Measurements from ENCODE around the gene GJC2. TPM values are rescaled to one million over a fixed set of nuclear protein-coding genes. Genes with fewer than 3 reads are reported as not detected.

Gene GJC2
- total RNA-seq, 1 experiment from 2014 or later = 0.72 TPM

DNA sequence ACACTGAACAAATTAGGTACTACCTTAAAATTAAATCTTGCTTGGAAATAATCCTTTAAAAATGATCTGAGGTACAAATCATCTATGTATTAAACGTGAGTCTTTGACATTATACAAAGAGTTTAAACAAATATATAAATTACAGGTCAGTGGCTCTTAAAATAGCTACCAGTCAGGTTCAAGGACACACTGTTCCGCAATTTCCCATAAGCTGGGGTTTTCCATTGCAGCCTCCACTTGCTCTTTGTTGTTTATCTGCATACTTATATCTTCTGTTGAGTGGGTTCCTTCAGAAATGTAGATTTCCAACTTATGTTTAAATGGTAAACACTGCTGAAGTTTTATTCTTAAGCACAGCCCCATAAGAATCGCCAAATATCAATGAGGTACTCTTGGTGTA lies 34.9 kb upstream of the GJC2 start:
- POLR2A ChIA-PET = no interaction called here
- H3K27me3 Mint-ChIP-seq (ENCODE audit: low read depth) = peaks cover 30% of the 10 kb centered on the region
- CTCF ChIA-PET = interaction anchor here (0.6 kb wide), 1 partner anchor 16 kb away, joined by 4 read pairs; no protein-coding TSS in a partner anchor
- H3K4me1 Mint-ChIP-seq = no peaks in the 10 kb centered on the region
- H3K27ac Mint-ChIP-seq = no peak overlapping the region
- TF ChIP-seq, protein P1, sequence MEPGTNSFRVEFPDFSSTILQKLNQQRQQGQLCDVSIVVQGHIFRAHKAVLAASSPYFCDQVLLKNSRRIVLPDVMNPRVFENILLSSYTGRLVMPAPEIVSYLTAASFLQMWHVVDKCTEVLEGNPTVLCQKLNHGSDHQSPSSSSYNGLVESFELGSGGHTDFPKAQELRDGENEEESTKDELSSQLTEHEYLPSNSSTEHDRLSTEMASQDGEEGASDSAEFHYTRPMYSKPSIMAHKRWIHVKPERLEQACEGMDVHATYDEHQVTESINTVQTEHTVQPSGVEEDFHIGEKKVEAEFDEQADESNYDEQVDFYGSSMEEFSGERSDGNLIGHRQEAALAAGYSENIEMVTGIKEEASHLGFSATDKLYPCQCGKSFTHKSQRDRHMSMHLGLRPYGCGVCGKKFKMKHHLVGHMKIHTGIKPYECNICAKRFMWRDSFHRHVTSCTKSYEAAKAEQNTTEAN (CRISPR knock-in tag; IDR thresholded peaks at IDR 0.05) = no peak
- TF ChIP-seq ATF2 (CRISPR knock-in tag; IDR thresholded peaks at IDR 0.05; ENCODE audit: borderline replicate concordance, low read depth) (no peak), E2F1 (CRISPR knock-in tag; IDR thresholded peaks at IDR 0.05) (no peak), ZNF219 (CRISPR knock-in tag; IDR thresholded peaks at IDR 0.05; ENCODE audit: borderline replicate concordance) (no peak), TEAD4 (CRISPR knock-in tag; IDR thresholded peaks at IDR 0.05) (no peak), NR3C1 (CRISPR knock-in tag; conservative IDR thresholded peaks at IDR 0.05; ENCODE audit: low read depth) (no peak), MYBL2 (CRISPR knock-in tag; IDR thresholded peaks at IDR 0.05) (no peak), SMAD3 (CRISPR knock-in tag; IDR thresholded peaks at IDR 0.05; ENCODE audit: borderline replicate concordance) (no peak), PRDM15 (CRISPR knock-in tag; IDR thresholded peaks at IDR 0.05) (no peak), MXD4 (CRISPR knock-in tag; IDR thresholded peaks at IDR 0.05; ENCODE audit: borderline replicate concordance) (no peak)
- TF ChIP-seq, protein P2, sequence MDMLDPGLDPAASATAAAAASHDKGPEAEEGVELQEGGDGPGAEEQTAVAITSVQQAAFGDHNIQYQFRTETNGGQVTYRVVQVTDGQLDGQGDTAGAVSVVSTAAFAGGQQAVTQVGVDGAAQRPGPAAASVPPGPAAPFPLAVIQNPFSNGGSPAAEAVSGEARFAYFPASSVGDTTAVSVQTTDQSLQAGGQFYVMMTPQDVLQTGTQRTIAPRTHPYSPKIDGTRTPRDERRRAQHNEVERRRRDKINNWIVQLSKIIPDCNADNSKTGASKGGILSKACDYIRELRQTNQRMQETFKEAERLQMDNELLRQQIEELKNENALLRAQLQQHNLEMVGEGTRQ (CRISPR knock-in tag; IDR thresholded peaks at IDR 0.05) = no peak
- TF ChIP-seq, protein P3, sequence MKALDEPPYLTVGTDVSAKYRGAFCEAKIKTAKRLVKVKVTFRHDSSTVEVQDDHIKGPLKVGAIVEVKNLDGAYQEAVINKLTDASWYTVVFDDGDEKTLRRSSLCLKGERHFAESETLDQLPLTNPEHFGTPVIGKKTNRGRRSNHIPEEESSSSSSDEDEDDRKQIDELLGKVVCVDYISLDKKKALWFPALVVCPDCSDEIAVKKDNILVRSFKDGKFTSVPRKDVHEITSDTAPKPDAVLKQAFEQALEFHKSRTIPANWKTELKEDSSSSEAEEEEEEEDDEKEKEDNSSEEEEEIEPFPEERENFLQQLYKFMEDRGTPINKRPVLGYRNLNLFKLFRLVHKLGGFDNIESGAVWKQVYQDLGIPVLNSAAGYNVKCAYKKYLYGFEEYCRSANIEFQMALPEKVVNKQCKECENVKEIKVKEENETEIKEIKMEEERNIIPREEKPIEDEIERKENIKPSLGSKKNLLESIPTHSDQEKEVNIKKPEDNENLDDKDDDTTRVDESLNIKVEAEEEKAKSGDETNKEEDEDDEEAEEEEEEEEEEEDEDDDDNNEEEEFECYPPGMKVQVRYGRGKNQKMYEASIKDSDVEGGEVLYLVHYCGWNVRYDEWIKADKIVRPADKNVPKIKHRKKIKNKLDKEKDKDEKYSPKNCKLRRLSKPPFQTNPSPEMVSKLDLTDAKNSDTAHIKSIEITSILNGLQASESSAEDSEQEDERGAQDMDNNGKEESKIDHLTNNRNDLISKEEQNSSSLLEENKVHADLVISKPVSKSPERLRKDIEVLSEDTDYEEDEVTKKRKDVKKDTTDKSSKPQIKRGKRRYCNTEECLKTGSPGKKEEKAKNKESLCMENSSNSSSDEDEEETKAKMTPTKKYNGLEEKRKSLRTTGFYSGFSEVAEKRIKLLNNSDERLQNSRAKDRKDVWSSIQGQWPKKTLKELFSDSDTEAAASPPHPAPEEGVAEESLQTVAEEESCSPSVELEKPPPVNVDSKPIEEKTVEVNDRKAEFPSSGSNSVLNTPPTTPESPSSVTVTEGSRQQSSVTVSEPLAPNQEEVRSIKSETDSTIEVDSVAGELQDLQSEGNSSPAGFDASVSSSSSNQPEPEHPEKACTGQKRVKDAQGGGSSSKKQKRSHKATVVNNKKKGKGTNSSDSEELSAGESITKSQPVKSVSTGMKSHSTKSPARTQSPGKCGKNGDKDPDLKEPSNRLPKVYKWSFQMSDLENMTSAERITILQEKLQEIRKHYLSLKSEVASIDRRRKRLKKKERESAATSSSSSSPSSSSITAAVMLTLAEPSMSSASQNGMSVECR (CRISPR knock-in tag; IDR thresholded peaks at IDR 0.05; ENCODE audit: borderline replicate concordance) = no peak
- H3K9me3 Mint-ChIP-seq = peaks cover 32% of the 10 kb centered on the region
- H3K4me3 Mint-ChIP-seq = no peak overlapping the region
- no peak for ATAC-seq
- DNase-seq (ENCODE audit: low spot score) = no peak
- peaks cover 17% of the 10 kb centered on the region for H3K36me3 Mint-ChIP-seq
